MM.1S (cell line): ENCODE data around the gene UBE2M.
"Not testable (repeated sequence)": the region's sequence is repeated elsewhere in the genome, so short reads cannot be mapped to it uniquely, and the experiment has no call there.

Experiments used
- EZH2phosphoT487 ChIP-seq: fragments of 300-600 bp; sonication (generic); IDR thresholded peaks from 2 replicates; pipeline ENCODE4 v1.6.1; 2018; ENCODE audit warnings: antibody characterized with exemption, low read length
- TF ChIP-seq, protein P1 (sequence below): fragments of 300-600 bp; sonication (generic); IDR thresholded peaks from 2 replicates; pipeline ENCODE4 v1.5.1; 2016; ENCODE audit warnings: antibody characterized with exemption, low read length, mixed read lengths

DNA sequence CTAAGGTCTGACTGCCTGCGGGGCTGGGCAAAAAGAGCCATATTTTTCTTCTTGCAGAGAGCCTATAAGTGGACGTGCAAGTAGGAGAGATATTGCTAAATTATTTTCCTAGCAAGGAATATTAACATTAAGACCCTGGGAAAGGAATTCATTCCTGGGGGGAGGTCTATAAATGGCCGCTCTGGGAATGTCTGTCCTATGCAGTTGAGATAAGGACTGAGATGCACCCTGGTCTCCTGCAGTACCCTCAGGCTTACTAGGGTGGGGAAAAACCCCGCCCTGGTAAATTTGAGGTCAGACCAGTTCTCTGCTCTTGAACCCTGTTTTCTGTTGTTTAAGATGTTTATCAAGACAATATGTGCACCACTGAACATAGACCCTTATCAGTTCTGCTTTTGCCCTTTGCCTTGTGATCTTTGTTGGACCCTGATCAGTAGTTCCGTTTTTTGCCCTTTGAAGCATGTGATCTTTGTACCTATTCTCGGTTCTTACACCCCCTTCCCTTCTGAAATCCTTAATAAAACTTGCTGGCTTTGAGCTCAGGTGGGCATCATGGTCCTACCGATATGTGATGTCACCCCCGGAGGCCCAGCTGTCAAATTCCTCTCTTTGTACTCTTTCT is 50.7 kb downstream of the UBE2M start:
- TF ChIP-seq, protein P1, sequence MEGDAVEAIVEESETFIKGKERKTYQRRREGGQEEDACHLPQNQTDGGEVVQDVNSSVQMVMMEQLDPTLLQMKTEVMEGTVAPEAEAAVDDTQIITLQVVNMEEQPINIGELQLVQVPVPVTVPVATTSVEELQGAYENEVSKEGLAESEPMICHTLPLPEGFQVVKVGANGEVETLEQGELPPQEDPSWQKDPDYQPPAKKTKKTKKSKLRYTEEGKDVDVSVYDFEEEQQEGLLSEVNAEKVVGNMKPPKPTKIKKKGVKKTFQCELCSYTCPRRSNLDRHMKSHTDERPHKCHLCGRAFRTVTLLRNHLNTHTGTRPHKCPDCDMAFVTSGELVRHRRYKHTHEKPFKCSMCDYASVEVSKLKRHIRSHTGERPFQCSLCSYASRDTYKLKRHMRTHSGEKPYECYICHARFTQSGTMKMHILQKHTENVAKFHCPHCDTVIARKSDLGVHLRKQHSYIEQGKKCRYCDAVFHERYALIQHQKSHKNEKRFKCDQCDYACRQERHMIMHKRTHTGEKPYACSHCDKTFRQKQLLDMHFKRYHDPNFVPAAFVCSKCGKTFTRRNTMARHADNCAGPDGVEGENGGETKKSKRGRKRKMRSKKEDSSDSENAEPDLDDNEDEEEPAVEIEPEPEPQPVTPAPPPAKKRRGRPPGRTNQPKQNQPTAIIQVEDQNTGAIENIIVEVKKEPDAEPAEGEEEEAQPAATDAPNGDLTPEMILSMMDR: not testable (repeated sequence)
- not testable (repeated sequence) for TF ChIP-seq EZH2phosphoT487
